K562 (cell line): Measurements from ENCODE around the gene TRUB1. TPM values are rescaled to one million over a fixed set of nuclear protein-coding genes. Genes with fewer than 3 reads are reported as not detected.

Experiments used
- ASH1L ChIP-seq: fragments of 450-650 bp; IDR thresholded peaks from 2 replicates; pipeline ENCODE4 v1.6.1; 2018; ENCODE audit warnings: borderline replicate concordance, mild to moderate bottlenecking, low read depth; ENCODE audit not compliant: partially characterized antibody
- C11orf30 ChIP-seq: fragments of 450-650 bp; IDR thresholded peaks from 2 replicates; pipeline ENCODE4 v1.6.1; 2016; ENCODE audit warnings: low read depth, mild to moderate bottlenecking
- CAMTA2 ChIP-seq: fragments of 250-450 bp; sonication (Bioruptor Pico); conservative IDR thresholded peaks from 2 replicates; pipeline ENCODE4 v1.5.1; 2022
- CEBPG ChIP-seq, 3 experiments: fragments of 200-800 bp in 1 of 3; sonication (Bioruptor generic) in 1 of 3; sonication (generic) in 1 of 3; formaldehyde crosslinking in 1 of 3; IDR thresholded peaks in 2 of 3; conservative IDR thresholded peaks in 1 of 3; 2 replicates each; pipeline versions ENCODE4 v1.6.1 to v1.8.0; 2016 to 2022; ENCODE audit warnings: missing compliant biosample characterization in 2 of 3, missing genetic modification characterization in 2 of 3, mild to moderate bottlenecking in 1 of 3, missing genetic modification reagents in 1 of 3
- DMBX1 ChIP-seq: fragments of 250-450 bp; sonication (Bioruptor Pico); IDR thresholded peaks from 2 replicates; pipeline ENCODE4 v1.8.0; 2022; ENCODE audit warnings: inconsistent platforms, mild to moderate bottlenecking, moderate library complexity, borderline replicate concordance
- FOXA3 ChIP-seq, 2 experiments: fragments of 450-650 bp in 1 of 2; sonication (generic) in 1 of 2; formaldehyde crosslinking; IDR thresholded peaks in 1 of 2; conservative IDR thresholded peaks in 1 of 2; 2 replicates each; pipeline versions ENCODE4 v1.4.0 to v1.8.0; 2020 to 2022; ENCODE audit warnings: mild to moderate bottlenecking in 2 of 2, missing genetic modification reagents in 1 of 2
- HNRNPH1 ChIP-seq: fragments of 200-400 bp; formaldehyde crosslinking; optimal IDR thresholded peaks from 2 replicates; pipeline ENCODE3; 2017; ENCODE audit warnings: low read depth, mild to moderate bottlenecking, low read length, moderate library complexity
- LCOR ChIP-seq: sonication (generic); formaldehyde crosslinking; IDR thresholded peaks from 2 replicates; pipeline ENCODE4 v1.8.0; 2022; ENCODE audit warnings: mild to moderate bottlenecking, missing genetic modification reagents
- MECOM ChIP-seq: fragments of 250-450 bp; sonication (Bioruptor Pico); IDR thresholded peaks from 2 replicates; pipeline ENCODE4 v1.8.0; 2022; ENCODE audit warnings: inconsistent platforms
- NCOA4 ChIP-seq: fragments of 450-650 bp; IDR thresholded peaks from 2 replicates; pipeline ENCODE4 v1.6.1; 2018; ENCODE audit warnings: mild to moderate bottlenecking; ENCODE audit not compliant: partially characterized antibody
- NEUROD1 ChIP-seq: fragments of 150-350 bp; IDR thresholded peaks from 2 replicates; pipeline ENCODE4 v1.6.1; 2014; ENCODE audit warnings: borderline replicate concordance, low read length, low read depth; ENCODE audit not compliant: partially characterized antibody
- PHF20 ChIP-seq: fragments of 450-650 bp; IDR thresholded peaks from 2 replicates; pipeline ENCODE4 v1.6.1; 2018; ENCODE audit not compliant: partially characterized antibody
- SMAD3 ChIP-seq: fragments of 450-650 bp; formaldehyde crosslinking; conservative IDR thresholded peaks from 2 replicates; pipeline ENCODE4 v1.4.0; 2020; ENCODE audit warnings: mild to moderate bottlenecking
- SMARCC2 ChIP-seq: fragments of 450-650 bp; IDR thresholded peaks from 2 replicates; pipeline ENCODE4 v1.6.1; 2017; ENCODE audit warnings: antibody characterized with exemption, moderate library complexity, mild to moderate bottlenecking, low read depth
- SNIP1 ChIP-seq: fragments of 450-650 bp; IDR thresholded peaks from 2 replicates; pipeline ENCODE4 v1.7.1; 2017; ENCODE audit warnings: low read depth, mild to moderate bottlenecking
- SP2 ChIP-seq: IDR thresholded peaks from 2 replicates; pipeline ENCODE4 v1.6.1; 2011; ENCODE audit warnings: mild to moderate bottlenecking, low read depth, low read length, moderate library complexity; ENCODE audit not compliant: poor library complexity, severe bottlenecking; ENCODE audit errors: extremely low read depth
- STAT6 ChIP-seq: sonication (generic); formaldehyde crosslinking; IDR thresholded peaks from 2 replicates; pipeline ENCODE4 v1.8.1; 2023; ENCODE audit warnings: mild to moderate bottlenecking, missing genetic modification reagents
- TBL1XR1 ChIP-seq, 2 experiments: IDR thresholded peaks; 2 replicates each; pipeline ENCODE4 v1.6.1; 2012; ENCODE audit warnings: improper control_type of control experiment in 2 of 2, low read length in 2 of 2, mild to moderate bottlenecking in 1 of 2
- ZNF12 ChIP-seq: sonication (generic); formaldehyde crosslinking; IDR thresholded peaks from 2 replicates; pipeline ENCODE4 v1.4.0; 2020; ENCODE audit warnings: mild to moderate bottlenecking, missing genetic modification reagents
- ZNF143 ChIP-seq: sonication (generic); formaldehyde crosslinking; IDR thresholded peaks from 2 replicates; pipeline ENCODE4 v1.9.0; 2022; ENCODE audit warnings: mild to moderate bottlenecking, missing genetic modification reagents
- polyA plus RNA-seq, 8 experiments: library from polyadenylated mRNA; depleted of rRNA in 4 of 8; stranded (reverse) in 5 of 8; unstranded in 3 of 8; fragments of >200 nt; fragmentation: Nextera tagmentation in 2 of 8; fragmentation: Illumina TruSeq in 1 of 8; extraction: Ambion mirVana in 2 of 8; extraction: Trizol in 1 of 8; gene quantifications; 2 replicates each; pipeline versions ENCODE4 v1.2.1 to v1.2.3, GENCODE V29; 2011 to 2014; ENCODE audit warnings: inconsistent platforms in 1 of 8, missing spikeins in 1 of 8
- total RNA-seq, 7 experiments: library from RNA; depleted of rRNA in 6 of 7; stranded (reverse); fragments of >200 nt in 6 of 7; fragmentation: Illumina TruSeq in 2 of 7; extraction: Trizol in 2 of 7; gene quantifications; 2 replicates each; pipeline versions ENCODE4 v1.2.1 to v1.2.3, GENCODE V29; 2011 to 2021; ENCODE audit warnings: low replicate concordance in 1 of 7

The TRUB1 gene
- total and polyA plus RNA-seq, 9 of the 15 experiments (the other 6 are each of a cell fraction or from before 2014, with no cell fraction given), result 4.6 to 16.5 (median 11.5) TPM

- TF ChIP-seq ASH1L, result no peak
- peak; percentile 90 for TF ChIP-seq PHF20
- peak in 1 of 2 experiments; percentile 75; a peak in 2 of 4 replicates for TF ChIP-seq TBL1XR1 (IDR thresholded peaks at IDR 0.05; ENCODE audit: low read length in 2 of 2)
- peak; percentile 90 for TF ChIP-seq C11orf30
- peak; percentile 91 for TF ChIP-seq CEBPG (CRISPR knock-in tag; IDR thresholded peaks at IDR 0.05)
- TF ChIP-seq CEBPG (tag; conservative IDR thresholded peaks at IDR 0.05 in 1 of 2, IDR thresholded peaks at IDR 0.05 in 1 of 2), result peak; percentile 91 to 94
- TF ChIP-seq MECOM, result no peak
- peak; percentile 89 for TF ChIP-seq ZNF143
- TF ChIP-seq DMBX1 (CRISPR knock-in tag), result no peak
- TF ChIP-seq SP2, result no peak
- TF ChIP-seq SMARCC2, result no peak
- TF ChIP-seq ZNF12, result peak; percentile 62; the same call in 1 of the 2 replicates
- TF ChIP-seq SNIP1, result no peak
- TF ChIP-seq NEUROD1, result no peak
- no peak for TF ChIP-seq LCOR
- TF ChIP-seq NCOA4, result no peak
- no peak for TF ChIP-seq SMAD3 (CRISPR knock-in tag)
- no peak for TF ChIP-seq CAMTA2
- no peak for TF ChIP-seq FOXA3 (CRISPR knock-in tag; conservative IDR thresholded peaks at IDR 0.05 in 1 of 2, IDR thresholded peaks at IDR 0.05 in 1 of 2)
- no peak for TF ChIP-seq HNRNPH1
- TF ChIP-seq STAT6 (CRISPR knock-in tag), result no peak
Measured at GRCh38 chr10:114937962-114938855, at the start of gene TRUB1 (continued).
